ENCODE results near the gene RXRB.

- no peak for TF ChIP-seq CTCF (IDR thresholded peaks at IDR 0.05; ENCODE audit: low read depth, low read length, poor library complexity, severe bottlenecking)
- TF ChIP-seq EZH2phosphoT487 (IDR thresholded peaks at IDR 0.05; ENCODE audit: borderline replicate concordance, low read length) = no peak
These were observed 3.6 kb upstream of the RXRB start for GRCh38 chr6:33204165-33204414.
